Activated CD4-positive, alpha-beta T cell treated with anti-CD3 and anti-CD28 coated beads for 1 hour (primary cell): ENCODE results near the gene NR2F1.

ENCODE experiments used
- DNase-seq: peaks from one replicate; pipeline ENCODE4 v3.0.0-alpha.2; 2020

The NR2F1 gene

DNA sequence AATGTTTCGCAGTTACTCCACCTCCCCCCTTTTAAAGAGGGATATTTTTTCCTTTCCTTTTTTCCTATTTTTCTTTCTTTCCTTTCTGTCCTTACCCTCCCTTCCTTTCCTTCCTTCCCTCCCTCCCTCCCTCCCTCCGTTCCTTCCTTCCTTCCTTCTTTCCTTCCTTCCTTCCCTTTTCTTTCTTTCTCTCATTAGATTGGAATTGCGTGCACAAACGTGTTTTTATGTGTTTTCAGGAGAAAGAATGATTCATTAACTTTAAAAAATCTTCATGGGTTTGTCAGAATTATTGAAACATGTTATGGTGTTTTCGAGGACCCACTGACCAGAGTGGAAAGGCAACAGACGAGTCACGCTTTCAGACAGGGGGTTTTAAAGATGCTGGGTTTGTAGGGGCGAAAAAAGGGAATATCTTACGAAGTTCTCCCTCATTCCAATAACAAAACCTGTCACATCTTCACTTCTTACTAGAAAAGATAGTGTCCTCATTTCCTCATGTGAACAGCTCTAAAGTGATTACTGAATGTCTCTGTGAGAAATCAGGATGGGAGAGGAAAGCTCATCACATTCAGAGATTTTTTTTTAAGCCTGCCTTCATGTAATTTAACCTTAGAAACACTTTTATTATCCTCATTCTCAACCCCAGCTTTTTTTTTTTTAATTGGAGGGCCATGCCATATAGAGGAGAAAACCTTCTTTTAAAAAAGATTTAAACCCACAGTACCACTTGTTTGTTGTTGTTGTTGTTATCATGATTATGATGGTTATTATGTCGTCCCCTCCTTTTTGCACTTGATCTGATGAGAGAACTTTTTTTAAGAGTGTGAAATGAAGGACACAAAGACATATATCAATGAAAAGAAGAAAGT is 21.9 kb downstream of the NR2F1 start:
- no peak for DNase-seq

DNA sequence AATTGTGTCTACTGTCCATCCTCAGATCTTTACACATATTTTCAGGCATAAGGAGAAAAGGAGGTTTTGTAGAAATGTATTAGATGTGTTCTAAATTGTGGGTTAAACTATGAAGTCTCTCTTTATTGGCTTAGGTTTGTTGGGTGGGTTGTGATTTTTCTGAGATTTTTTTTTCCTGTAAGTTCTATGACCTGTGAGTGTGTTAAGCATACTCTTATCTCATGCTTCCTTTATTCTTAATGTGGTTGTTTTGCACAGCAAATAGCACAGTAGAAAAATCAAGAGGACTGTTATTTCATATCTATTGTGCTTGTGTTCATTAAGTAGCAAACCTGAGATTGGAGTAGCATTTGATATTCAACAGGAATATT is 23.3 kb downstream of the NR2F1 start:
- no peak for DNase-seq

DNA sequence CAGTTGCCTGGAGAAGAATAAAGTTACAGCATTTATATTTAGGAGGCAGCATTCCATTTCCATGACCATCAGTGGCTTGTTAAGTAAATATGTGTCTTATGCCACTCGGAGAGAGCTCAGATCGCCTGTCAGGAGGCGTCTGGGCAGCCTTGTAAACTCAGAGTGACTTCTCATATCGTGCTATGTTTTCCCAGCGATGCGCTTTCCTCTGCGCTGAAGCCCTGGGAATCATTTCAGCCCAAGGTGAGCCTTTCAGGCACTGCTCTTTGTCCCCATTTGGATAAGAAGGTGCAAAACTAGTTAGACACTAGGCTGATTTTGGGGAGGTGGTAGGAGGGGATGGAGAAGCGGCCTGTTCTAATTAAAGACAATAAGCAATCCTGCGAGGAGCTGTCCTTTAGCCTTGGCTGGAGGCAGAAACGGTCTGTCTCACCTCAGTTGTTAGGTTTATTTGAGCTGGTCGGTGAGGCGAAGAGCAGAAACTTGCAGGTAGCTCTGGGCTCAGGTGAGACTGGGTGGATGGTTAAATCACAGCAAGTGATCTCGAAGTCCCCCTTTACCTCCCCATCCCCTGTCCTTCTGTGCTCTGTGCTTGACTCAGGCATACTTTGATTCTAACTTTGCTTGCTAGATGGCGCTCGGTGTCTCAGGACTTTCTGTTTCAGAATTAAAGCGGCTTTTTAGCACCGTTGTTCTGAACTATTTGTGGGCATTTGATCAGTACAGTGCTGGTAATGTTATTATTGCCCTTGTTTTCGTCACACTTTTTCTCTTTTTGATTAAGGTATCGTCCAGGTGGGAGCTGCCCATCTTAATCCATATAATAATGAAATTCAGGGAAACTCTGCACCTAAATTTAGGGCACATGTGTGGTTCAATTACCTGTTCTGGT is 24.6 kb downstream of the NR2F1 start:
- DNase-seq, result no peak

DNA sequence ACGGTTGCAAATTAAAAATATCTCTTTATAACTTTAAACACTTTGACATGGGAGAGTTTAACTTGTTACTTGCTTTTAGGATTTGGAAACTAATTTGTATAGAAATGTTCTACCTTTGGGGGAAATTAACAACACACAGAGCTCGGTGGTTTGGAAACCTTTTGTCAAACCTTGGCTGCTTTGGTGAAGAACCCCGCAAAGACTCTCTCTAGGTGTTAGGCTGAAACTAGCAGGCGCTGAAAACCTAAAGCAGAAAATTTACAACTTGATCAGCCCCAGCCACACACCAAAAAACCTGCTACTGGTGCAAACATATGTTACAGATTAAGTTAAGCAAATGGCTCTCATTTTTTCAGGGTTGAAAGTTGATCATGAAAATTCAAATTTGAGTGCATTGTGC is 25.8 kb downstream of the NR2F1 start:
- DNase-seq, result no peak

DNA sequence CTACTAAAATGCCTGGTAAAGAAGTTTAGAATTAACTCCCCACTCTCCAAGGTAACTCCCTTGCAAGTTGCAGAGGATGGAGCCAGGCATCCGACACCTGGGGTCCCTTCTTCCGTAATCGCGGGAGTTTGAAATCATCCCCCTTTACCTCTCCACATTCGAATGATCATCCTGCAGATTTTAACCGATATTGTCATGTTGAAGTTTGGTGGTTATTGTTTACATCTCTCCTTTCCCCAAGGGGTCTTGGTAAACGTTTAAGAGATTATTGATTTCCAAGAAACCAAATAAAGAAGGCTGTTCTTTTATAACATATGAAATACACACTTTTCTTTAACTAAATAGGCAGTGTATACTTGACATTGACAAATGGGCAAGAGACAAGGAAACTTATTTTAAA is 26.7 kb downstream of the NR2F1 start:
- DNase-seq, result no peak

- no peak for DNase-seq
These were observed 27.7 kb downstream of the NR2F1 start for GRCh38 chr5:93610581-93611272.

DNA sequence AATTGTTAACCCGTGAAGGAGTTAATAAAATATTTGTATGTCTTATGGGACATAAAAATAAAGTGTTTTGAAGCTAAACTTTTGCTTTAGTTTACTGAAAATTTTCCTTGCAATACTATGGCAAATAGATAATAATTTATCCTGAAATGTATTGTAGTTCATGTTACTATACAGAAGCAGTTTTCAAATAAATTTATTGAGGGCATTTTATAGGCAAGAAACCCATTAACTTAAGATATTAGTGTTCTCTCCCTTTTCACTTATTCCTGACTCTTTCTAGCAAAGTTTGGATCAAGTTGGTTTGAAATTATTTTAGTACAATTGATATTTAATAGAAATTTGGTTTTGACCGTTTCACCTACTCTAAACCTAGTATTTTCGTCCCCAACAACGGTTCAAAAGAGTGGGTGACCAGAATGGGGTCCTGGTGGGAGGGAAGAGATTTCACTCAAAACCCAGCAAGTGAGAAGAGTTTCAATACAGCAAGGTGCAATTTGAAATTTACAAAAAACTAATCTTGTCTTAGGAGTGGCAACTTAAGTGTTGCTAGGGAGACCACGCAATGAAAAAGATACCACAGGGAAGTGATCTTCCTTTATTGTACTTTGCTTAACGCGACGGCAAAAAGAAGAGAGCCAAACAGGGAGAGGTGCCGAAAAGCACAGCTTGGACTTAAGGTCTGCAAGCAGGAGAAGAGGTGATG is 28.4 kb downstream of the NR2F1 start:
- DNase-seq, result no peak

GRCh38 chr5:93611976-93612854 is 29.2 kb downstream of the NR2F1 start:
- DNase-seq, result no peak

GRCh38 chr5:93612855-93613243 is 29.8 kb downstream of the NR2F1 start:
- no peak for DNase-seq

DNA sequence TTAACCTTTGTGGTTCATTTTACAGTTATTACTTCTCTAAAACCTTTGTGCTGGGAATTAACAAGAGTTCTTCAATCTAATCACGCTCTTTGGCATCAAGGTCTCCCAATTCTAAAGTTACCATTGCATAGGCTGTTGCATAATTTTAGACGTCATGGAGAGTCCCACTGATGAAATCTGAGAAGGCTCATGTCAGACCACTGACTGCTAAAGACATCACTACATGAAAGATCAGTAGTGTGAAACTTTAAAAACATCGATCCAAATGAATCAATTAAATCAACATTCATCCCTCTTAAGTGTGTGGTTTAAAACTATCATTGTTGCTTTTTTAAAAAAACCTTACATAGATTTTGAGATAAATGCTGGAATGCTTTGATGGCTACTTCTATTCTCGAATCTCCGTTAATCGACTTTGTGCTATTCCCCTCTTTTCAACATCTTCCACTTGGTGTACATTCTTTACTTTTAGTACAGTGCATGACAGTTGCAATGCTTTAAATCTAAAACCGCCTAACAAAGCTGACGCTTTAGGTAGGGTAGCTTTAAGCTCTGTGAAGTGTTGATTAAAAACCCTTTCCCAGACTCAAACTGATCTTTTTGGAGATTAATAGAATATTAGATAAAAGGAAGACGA is 33.6 kb downstream of the NR2F1 start:
- DNase-seq, result no peak

- no peak for DNase-seq
These were observed 37.7 kb downstream of the NR2F1 start for GRCh38 chr5:93620487-93621326.

DNA sequence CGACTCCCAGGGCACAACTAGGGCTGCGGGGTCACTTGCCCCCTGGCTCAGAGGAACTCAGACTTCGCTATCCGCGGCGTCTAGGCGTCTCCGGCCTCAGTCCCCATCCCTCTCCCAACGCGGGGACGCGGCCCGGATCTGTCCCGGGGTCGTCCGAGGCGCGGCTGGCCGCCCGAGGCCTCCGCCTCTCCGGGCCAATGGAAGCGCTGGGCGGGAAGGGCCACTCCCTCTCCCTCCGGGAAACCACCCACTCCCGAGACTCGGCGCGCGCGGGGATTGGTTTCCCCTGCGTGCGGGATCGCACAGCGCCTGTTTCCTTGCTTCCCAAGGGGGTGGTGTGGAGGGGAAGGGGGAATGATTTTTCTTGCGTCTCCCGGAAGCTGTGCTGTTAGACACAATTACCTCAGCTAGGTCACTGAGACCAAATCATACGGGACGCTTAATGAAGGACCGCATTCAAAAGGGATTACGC is 38.3 kb downstream of the NR2F1 start:
- no peak for DNase-seq

DNA sequence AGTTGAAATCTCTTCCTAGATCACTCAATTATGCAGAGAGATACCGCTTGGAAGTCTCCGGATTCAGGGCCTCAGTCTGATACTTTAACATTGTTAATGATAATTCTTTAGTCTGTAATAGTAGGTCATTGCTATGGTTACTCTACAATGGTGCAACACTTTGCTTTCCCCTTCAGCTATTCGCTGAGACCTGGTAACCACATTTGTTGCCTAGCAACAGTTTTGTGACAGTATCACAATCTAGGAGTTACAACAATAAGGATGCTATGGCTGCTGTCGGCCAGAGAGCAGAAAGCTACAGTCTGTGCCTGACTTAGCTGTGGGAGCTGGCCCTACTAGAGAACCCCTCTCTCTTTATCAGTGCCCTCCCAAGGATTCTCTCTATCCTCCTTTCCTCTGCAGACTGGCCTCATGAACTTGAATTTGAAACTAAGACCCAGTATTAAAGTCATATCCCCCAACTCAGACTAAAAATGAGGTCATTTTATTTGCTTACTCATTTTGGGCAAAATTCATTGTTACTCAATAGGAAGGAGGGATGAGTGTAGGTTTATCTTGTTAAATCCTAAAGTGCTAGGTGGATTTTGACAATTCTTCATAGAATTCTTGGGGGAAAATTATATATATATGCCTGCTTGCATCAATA is 39.3 kb downstream of the NR2F1 start:
- DNase-seq, result no peak

DNA sequence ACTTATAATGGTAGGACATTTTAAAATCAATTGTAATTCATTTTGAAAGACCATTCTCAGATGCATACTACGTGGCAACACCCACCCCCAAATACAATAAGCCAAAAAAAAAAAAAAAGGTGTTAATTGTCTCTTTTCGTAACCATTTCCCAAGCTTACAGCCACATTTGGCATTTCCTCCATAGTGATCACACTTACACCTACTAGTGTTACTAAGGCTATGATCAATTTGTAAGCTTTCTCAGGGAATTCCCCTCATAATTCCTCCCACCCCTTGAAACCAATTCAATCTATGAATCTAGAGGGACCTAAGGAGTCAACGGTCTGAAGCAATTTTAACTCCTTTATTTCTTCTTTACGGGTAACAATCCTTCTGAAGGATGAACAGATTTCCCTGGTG is 40.1 kb downstream of the NR2F1 start:
- no peak for DNase-seq

- DNase-seq, result no peak
These were observed 43.8 kb downstream of the NR2F1 start for GRCh38 chr5:93626801-93627200.

DNA sequence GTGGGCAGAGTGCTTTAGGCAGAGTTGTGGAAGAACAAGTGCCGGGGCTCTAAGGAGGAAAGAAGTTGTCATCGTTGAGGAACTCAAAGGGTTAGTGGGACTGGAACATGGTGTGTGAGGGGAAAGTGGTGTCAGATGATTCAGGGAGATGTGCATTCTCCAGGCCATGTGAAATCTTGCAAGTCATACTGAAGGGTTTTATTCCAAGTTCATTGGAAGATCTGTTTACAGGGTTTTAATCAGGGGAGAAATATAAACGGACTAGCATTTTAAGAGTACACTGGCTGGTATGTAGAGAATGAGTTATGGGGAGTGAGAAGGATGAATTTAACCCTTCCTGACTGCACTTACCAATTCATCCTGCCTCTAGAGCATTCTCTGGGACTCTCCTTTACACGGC is 49.3 kb downstream of the NR2F1 start:
- DNase-seq, result no peak

DNA sequence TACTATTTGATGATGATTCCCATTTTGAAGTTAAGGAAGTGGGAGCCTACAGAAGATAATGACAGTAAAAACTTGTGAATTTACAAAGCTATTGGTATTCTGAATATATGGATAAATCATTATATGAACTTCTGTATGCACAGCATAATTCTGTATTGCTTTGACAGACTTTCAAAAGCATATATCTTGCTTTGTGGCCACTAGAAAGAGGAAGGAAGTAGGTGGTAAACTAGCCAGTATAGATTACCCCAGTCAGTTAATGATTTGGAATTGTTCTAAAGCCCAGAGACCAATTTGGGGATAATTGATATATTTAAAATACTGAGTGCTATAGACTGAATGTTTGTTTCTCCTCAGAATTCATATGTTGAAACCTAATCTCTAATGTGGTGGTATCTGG is 53.0 kb downstream of the NR2F1 start:
- no peak for DNase-seq

DNA sequence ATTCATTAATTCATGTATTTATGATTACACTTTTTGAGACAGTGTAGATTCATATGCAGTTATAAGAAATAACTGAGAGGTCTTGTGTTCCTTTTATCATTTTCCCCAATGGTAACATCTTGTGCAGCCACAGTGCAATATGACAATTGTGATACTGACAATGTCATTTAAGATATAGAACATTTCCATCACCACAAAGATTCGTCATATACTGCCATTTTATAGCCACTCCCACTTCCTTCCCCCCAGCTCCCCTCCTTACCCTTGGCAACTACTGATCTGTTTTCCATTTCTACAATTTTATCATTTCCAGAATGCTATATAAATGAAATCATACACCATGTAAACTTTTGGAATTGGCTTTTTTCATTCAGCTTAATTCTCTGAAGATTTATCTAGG is 53.8 kb downstream of the NR2F1 start:
- DNase-seq, result no peak

GRCh38 chr5:93637697-93638096 is 54.7 kb downstream of the NR2F1 start:
- DNase-seq, result no peak

DNA sequence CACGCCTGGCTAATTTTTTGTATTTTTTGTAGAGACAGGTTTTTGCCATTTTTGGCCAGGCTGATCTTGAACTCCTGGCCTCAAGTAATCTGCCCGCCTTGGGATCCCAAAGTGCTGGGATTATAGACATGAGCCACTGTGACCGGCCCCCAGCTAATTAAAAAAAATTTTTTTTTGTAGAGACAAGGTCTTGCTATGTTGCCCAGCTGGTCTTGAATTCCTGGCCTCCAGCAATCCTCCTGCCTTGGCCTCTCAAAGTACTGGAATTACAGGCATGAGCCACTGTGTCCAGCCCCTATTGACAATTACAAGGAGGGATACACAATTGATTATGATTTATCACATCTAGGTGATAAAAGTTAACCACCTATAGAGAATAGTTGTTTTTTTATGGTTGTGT is 59.5 kb downstream of the NR2F1 start:
- no peak for DNase-seq
